Liver (tissue), 9 donors: Measurements from ENCODE around the gene PPP1R14D. TPM values are rescaled to one million over a fixed set of nuclear protein-coding genes. Genes with fewer than 3 reads are reported as not detected.

Experiments used
- DNase-seq: peaks from one replicate; pipeline ENCODE4 v3.0.0-alpha.2; 2017; ENCODE audit warnings: low spot score
- H3K27ac ChIP-seq, 2 donors: one replicate each; pipeline ENCODE4 v1.7.0; 2013; ENCODE audit warnings: inconsistent platforms in 2 of 2, low read length in 2 of 2, control low read depth in 1 of 2, low read depth in 1 of 2, mild to moderate bottlenecking in 1 of 2
- H3K27me3 ChIP-seq, 4 donors: one replicate each; pipeline versions ENCODE4 v1.6.1 to v1.7.0; 2013; ENCODE audit warnings: low read length in 3 of 4, inconsistent platforms in 1 of 4, mild to moderate bottlenecking in 1 of 4, moderate library complexity in 1 of 4; ENCODE audit not compliant: control insufficient read depth in 4 of 4, insufficient read depth in 4 of 4
- H3K36me3 ChIP-seq, 4 donors: one replicate each; pipeline versions ENCODE4 v1.6.1 to v1.7.0; 2013; ENCODE audit warnings: low read length in 3 of 4, mild to moderate bottlenecking in 3 of 4, low read depth in 1 of 4, moderate library complexity in 1 of 4; ENCODE audit not compliant: control insufficient read depth in 4 of 4, insufficient read depth in 3 of 4
- H3K4me1 ChIP-seq, 4 donors: one replicate each; pipeline versions ENCODE4 v1.6.1 to v1.7.0; 2013; ENCODE audit warnings: low read length in 3 of 4, mild to moderate bottlenecking in 3 of 4, moderate library complexity in 1 of 4; ENCODE audit not compliant: control insufficient read depth in 4 of 4, insufficient read depth in 4 of 4
- H3K4me3 ChIP-seq, 3 donors: one replicate each; pipeline versions ENCODE4 v1.6.1 to v1.7.0; 2013; ENCODE audit warnings: low read length in 3 of 3, control low read depth in 1 of 3, low read depth in 1 of 3, mild to moderate bottlenecking in 1 of 3
- H3K9ac ChIP-seq, 2 donors: one replicate each; pipeline ENCODE4 v1.7.0; 2013; ENCODE audit warnings: low read length in 2 of 2, mild to moderate bottlenecking in 2 of 2, moderate library complexity in 2 of 2, control low read depth in 1 of 2, low read depth in 1 of 2
- H3K9me3 ChIP-seq, 4 donors: one replicate each; pipeline versions ENCODE4 v1.6.1 to v1.7.0; 2013; ENCODE audit warnings: low read length in 3 of 4; ENCODE audit not compliant: control insufficient read depth in 4 of 4
- CTCF ChIP-seq: fragments of 150-350 bp; IDR thresholded peaks from 2 replicates; pipeline ENCODE4 v1.5.1; 2017; ENCODE audit warnings: improper control_type of control experiment, low read depth, low read length; ENCODE audit not compliant: missing input control
- EGR1 ChIP-seq, 2 donors: IDR thresholded peaks; 2 replicates each; pipeline ENCODE4 v1.6.1; 2016 to 2018; ENCODE audit warnings: antibody characterized with exemption in 2 of 2, low read depth in 2 of 2
- FOXA2 ChIP-seq: IDR thresholded peaks from 2 replicates; pipeline ENCODE4 v1.6.1; 2016; ENCODE audit warnings: antibody characterized with exemption
- GABPA ChIP-seq, 2 donors: IDR thresholded peaks in 1 of 2; conservative IDR thresholded peaks in 1 of 2; 2 replicates each; pipeline ENCODE4 v1.6.1; 2016; ENCODE audit warnings: antibody characterized with exemption in 2 of 2, mild to moderate bottlenecking in 1 of 2, moderate library complexity in 1 of 2
- HNF4G ChIP-seq: IDR thresholded peaks from 2 replicates; pipeline ENCODE4 v1.6.1; 2016; ENCODE audit warnings: antibody characterized with exemption
- JUND ChIP-seq, 2 donors: IDR thresholded peaks; 2 replicates each; pipeline ENCODE4 v1.6.1; 2016; ENCODE audit warnings: antibody characterized with exemption in 2 of 2
- MAX ChIP-seq: IDR thresholded peaks from 2 replicates; pipeline ENCODE4 v1.6.1; 2016; ENCODE audit warnings: antibody characterized with exemption
- NR2F2 ChIP-seq: IDR thresholded peaks from 2 replicates; pipeline ENCODE4 v1.6.1; 2016; ENCODE audit warnings: antibody characterized with exemption
- RAD21 ChIP-seq, 2 donors: IDR thresholded peaks; 2 replicates each; pipeline ENCODE4 v1.6.1; 2016; ENCODE audit warnings: antibody characterized with exemption in 2 of 2, mild to moderate bottlenecking in 2 of 2
- REST ChIP-seq: IDR thresholded peaks from 2 replicates; pipeline ENCODE4 v1.6.1; 2016; ENCODE audit warnings: antibody characterized with exemption, mild to moderate bottlenecking
- TAF1 ChIP-seq: conservative IDR thresholded peaks from 2 replicates; pipeline ENCODE4 v1.6.1; 2016; ENCODE audit warnings: antibody characterized with exemption, mild to moderate bottlenecking
- WGBS: extraction: QIAGEN DNeasy Blood & Tissue Kit; methylation state at CpG from one replicate; pipeline ENCODE4 v1.1.7; 2013; 5-methylcytosine and 5-hydroxymethylcytosine counted together
- polyA plus RNA-seq, 2 donors: library from polyadenylated mRNA; stranded (reverse) in 1 of 2; unstranded in 1 of 2; fragments of 200-250 nt in 1 of 2; fragments of >200 nt in 1 of 2; fragmentation: Nextera tagmentation in 1 of 2; extraction: Ambion mirVana in 1 of 2; gene quantifications; one replicate each; pipeline versions ENCODE4 v1.2.1 to v1.2.3, GENCODE V29; 2013 to 2015
- total RNA-seq, 2 donors: library from RNA; depleted of rRNA; stranded (reverse); fragments of >200 nt; gene quantifications; one replicate each; pipeline ENCODE4 v1.2.3, GENCODE V29; 2014
- donor health status: healthy.
- donor health status: healthy.
- donor health status: healthy.
- donor health status: healthy.
- donor health status: healthy.

Gene PPP1R14D
- total and polyA plus RNA-seq, 4 donors = not detected

GRCh38 chr15:40771242-40771641 lies 57.3 kb downstream of the PPP1R14D start (continued):
- peak; percentile 10 for TF ChIP-seq CTCF
- TF ChIP-seq TAF1 = no peak
- no peak for TF ChIP-seq MAX
- TF ChIP-seq HNF4G = no peak
- no peak for TF ChIP-seq JUND (IDR thresholded peaks at IDR 0.05)
- TF ChIP-seq RAD21 (IDR thresholded peaks at IDR 0.05) = peak in 1 of 2 donors; percentile 46
- TF ChIP-seq FOXA2 = peak; percentile 87
- TF ChIP-seq GABPA (IDR thresholded peaks at IDR 0.05 in 1 of 2, conservative IDR thresholded peaks at IDR 0.05 in 1 of 2) = no peak

- H3K36me3 ChIP-seq = peaks cover 0 to 38% (median 17%) of the 10 kb centered on the region in 4 donors
- peaks cover 4 to 58% (median 36%) of the 10 kb centered on the region in 4 donors for H3K4me1 ChIP-seq
- peak overlapping the region; percentile 56 to 71 for H3K27ac ChIP-seq
- H3K9me3 ChIP-seq = no peaks in the 10 kb centered on the region
- no peak overlapping the region for H3K4me3 ChIP-seq
- no peaks in the 10 kb centered on the region for H3K27me3 ChIP-seq
- no peak overlapping the region for H3K9ac ChIP-seq
- TF ChIP-seq JUND (IDR thresholded peaks at IDR 0.05) (no peak), REST (no peak), CTCF (no peak), NR2F2 (no peak), EGR1 (IDR thresholded peaks at IDR 0.05; ENCODE audit: low read depth in 2 of 2) (no peak), GABPA (IDR thresholded peaks at IDR 0.05 in 1 of 2, conservative IDR thresholded peaks at IDR 0.05 in 1 of 2) (no peak), RAD21 (IDR thresholded peaks at IDR 0.05) (no peak), HNF4G (no peak), FOXA2 (no peak)
- 82% methylated on average over 17 of the region's 17 CpGs for WGBS
- DNase-seq = no peak
These were observed 58.3 kb downstream of the PPP1R14D start for GRCh38 chr15:40770147-40770721.
